Tibial nerve (tissue), 4 donors: ENCODE data around the gene CEP135. TPM values are rescaled to one million over a fixed set of nuclear protein-coding genes. Genes with fewer than 3 reads are reported as not detected.

Experiments
- DNase-seq, 2 donors: peaks; one replicate each; pipeline ENCODE4 v3.0.0-alpha.2; 2019; ENCODE audit warnings: low spot score in 2 of 2
- H3K27ac ChIP-seq, 4 donors: fragments of 200-600 bp; sonication (generic) in 3 of 4; one replicate each; pipeline ENCODE4 v1.5.1; 2017 to 2019; ENCODE audit warnings: mild to moderate bottlenecking in 1 of 4
- H3K27me3 ChIP-seq, 2 donors: fragments of 200-600 bp; sonication (generic) in 1 of 2; one replicate each; pipeline versions ENCODE4 v1.5.1 to v1.6.0; 2017 to 2019
- H3K36me3 ChIP-seq, 3 donors: fragments of 200-600 bp; sonication (generic); one replicate each; pipeline ENCODE4 v1.5.1; 2018 to 2019
- H3K4me1 ChIP-seq, 4 donors: fragments of 200-600 bp; sonication (generic) in 3 of 4; one replicate each; pipeline ENCODE4 v1.5.1; 2017 to 2019
- H3K4me3 ChIP-seq, 4 donors: fragments of 200-600 bp; sonication (generic) in 3 of 4; one replicate each; pipeline ENCODE4 v1.5.1; 2017 to 2019; ENCODE audit warnings: mild to moderate bottlenecking in 1 of 4, moderate library complexity in 1 of 4
- H3K9me3 ChIP-seq, 4 donors: fragments of 200-600 bp; sonication (generic) in 3 of 4; one replicate each; pipeline ENCODE4 v1.5.1; 2017 to 2019
- CTCF ChIP-seq, 5 experiments: fragments of 200-600 bp in 3 of 5; fragments of 450-650 bp in 2 of 5; sonication (generic) in 3 of 5; IDR thresholded peaks; one replicate each; pipeline ENCODE4 v1.5.1; 2016 to 2019; ENCODE audit warnings: antibody characterized with exemption in 5 of 5, mild to moderate bottlenecking in 3 of 5, moderate library complexity in 2 of 5
- EP300 ChIP-seq, 2 donors: sonication (generic); formaldehyde crosslinking; IDR thresholded peaks; one replicate each; pipeline ENCODE4 v1.6.1; 2017; ENCODE audit warnings: antibody characterized with exemption in 2 of 2, mild to moderate bottlenecking in 1 of 2
- POLR2A ChIP-seq, 2 donors: fragments of 450-650 bp; IDR thresholded peaks; one replicate each; pipeline ENCODE4 v1.6.1; 2017; ENCODE audit warnings: antibody characterized with exemption in 2 of 2, mild to moderate bottlenecking in 2 of 2, moderate library complexity in 2 of 2
- WGBS, 2 donors: methylation state at CpG; one replicate each; pipeline ENCODE4 v1.1.5; 2018; 5-methylcytosine and 5-hydroxymethylcytosine counted together
- total RNA-seq, 4 donors: library from RNA; depleted of rRNA; stranded (reverse); fragments of >200 nt; gene quantifications; one replicate each; pipeline ENCODE4 v1.1.0, GENCODE V29; 2016

Gene CEP135
- total RNA-seq, 4 donors from 2014 or later, result 3.5 to 9.6 (median 8.9) TPM

DNA sequence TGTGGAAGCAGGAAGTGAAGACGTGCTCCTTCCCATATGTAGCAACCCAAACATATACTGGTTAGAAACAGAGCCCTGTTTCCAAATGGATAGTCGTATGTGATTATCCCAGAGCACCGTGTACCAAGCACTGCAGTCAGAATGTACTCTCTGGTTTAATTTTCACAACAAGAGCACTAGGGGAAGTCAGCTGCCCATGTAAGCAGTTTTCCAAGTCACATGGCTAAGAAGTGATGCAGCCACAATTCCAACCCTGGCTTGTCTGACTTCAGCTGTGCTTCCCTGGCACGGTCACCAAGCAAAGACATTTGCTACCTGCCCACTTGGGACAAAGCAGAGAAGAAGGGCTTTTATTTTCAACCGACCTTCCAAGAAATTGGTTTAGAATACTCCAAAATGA, 28.2 kb upstream of the CEP135 start:
- WGBS, 2 donors, result 71 to 76% methylated on average over 5 of the region's 5 CpGs
- H3K27me3 ChIP-seq, result no peaks in the 10 kb centered on the region
- H3K4me1 ChIP-seq, result no peaks in the 10 kb centered on the region
- no peaks in the 10 kb centered on the region for H3K36me3 ChIP-seq
- H3K9me3 ChIP-seq, result no peaks in the 10 kb centered on the region
- H3K4me3 ChIP-seq, result no peak overlapping the region
- TF ChIP-seq EP300 (IDR thresholded peaks at IDR 0.05), result no peak
- TF ChIP-seq POLR2A (IDR thresholded peaks at IDR 0.05), result no peak
- no peak for TF ChIP-seq CTCF (IDR thresholded peaks at IDR 0.05)
- no peak overlapping the region for H3K27ac ChIP-seq
- no peak for DNase-seq

- no peaks in the 10 kb centered on the region for H3K27me3 ChIP-seq
- no peak overlapping the region for H3K4me3 ChIP-seq
- H3K36me3 ChIP-seq, result no peaks in the 10 kb centered on the region
- DNase-seq, result no peak
- TF ChIP-seq EP300 (IDR thresholded peaks at IDR 0.05), result no peak
- no peak for TF ChIP-seq CTCF (IDR thresholded peaks at IDR 0.05)
- no peak for TF ChIP-seq POLR2A (IDR thresholded peaks at IDR 0.05)
- H3K27ac ChIP-seq, result no peak overlapping the region
- 86 to 88% methylated on average over 3 of the region's 3 CpGs for WGBS, 2 donors
- no peaks in the 10 kb centered on the region for H3K4me1 ChIP-seq
- H3K9me3 ChIP-seq, result no peaks in the 10 kb centered on the region
These were observed 27.7 kb upstream of the CEP135 start for GRCh38 chr4:55921093-55921492.

GRCh38 chr4:55925241-55925640, 23.5 kb upstream of the CEP135 start:
- no peak overlapping the region for H3K27ac ChIP-seq
- WGBS, 2 donors, result 77 to 82% methylated on average over 4 of the region's 4 CpGs
- no peaks in the 10 kb centered on the region for H3K36me3 ChIP-seq
- no peak for DNase-seq
- H3K9me3 ChIP-seq, result no peaks in the 10 kb centered on the region
- H3K4me3 ChIP-seq, result no peak overlapping the region
- no peaks in the 10 kb centered on the region for H3K27me3 ChIP-seq
- TF ChIP-seq CTCF (IDR thresholded peaks at IDR 0.05) (no peak), POLR2A (IDR thresholded peaks at IDR 0.05) (no peak), EP300 (IDR thresholded peaks at IDR 0.05) (no peak)
- H3K4me1 ChIP-seq, result no peaks in the 10 kb centered on the region

DNA sequence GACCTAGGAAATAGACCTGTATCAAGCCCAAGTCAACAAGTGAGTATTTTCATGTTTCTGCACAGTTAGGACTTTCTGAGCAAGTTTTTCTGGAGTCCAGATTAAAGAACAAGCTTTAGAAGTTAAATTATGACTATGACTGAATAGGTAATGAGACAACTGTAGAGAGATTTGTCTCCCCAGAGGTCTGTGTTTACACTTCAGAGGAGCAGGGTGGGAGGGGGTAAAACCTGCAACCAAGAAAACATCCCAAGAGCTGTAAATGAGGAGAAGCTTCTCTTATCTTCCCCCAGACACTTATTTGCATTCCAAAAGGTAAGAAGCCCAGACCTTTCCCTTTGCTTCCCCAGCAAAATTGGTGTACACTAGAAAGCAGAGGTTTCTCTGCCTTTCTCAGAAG, 22.1 kb upstream of the CEP135 start:
- Histone ChIP-seq H3K27ac (no peak overlapping the region), H3K4me3 (no peak overlapping the region), H3K9me3 (no peaks in the 10 kb centered on the region), H3K27me3 (no peaks in the 10 kb centered on the region), H3K36me3 (no peaks in the 10 kb centered on the region), H3K4me1 (no peaks in the 10 kb centered on the region)
- no peak for DNase-seq
- no peak for TF ChIP-seq POLR2A (IDR thresholded peaks at IDR 0.05)
- TF ChIP-seq EP300 (IDR thresholded peaks at IDR 0.05), result no peak
- TF ChIP-seq CTCF (IDR thresholded peaks at IDR 0.05), result no peak

GRCh38 chr4:55927803-55928437, 20.8 kb upstream of the CEP135 start:
- WGBS, 2 donors, result 93 to 94% methylated on average over 2 of the region's 2 CpGs
- H3K36me3 ChIP-seq, result no peaks in the 10 kb centered on the region
- DNase-seq, result no peak
- no peaks in the 10 kb centered on the region for H3K4me1 ChIP-seq
- H3K27me3 ChIP-seq, result no peaks in the 10 kb centered on the region
- TF ChIP-seq EP300 (IDR thresholded peaks at IDR 0.05) (no peak), CTCF (IDR thresholded peaks at IDR 0.05) (no peak), POLR2A (IDR thresholded peaks at IDR 0.05) (no peak)
- no peak overlapping the region for H3K27ac ChIP-seq
- H3K4me3 ChIP-seq, result no peak overlapping the region
- no peaks in the 10 kb centered on the region for H3K9me3 ChIP-seq
